SU-DHL-6 (cell line): ENCODE data around the gene NAA16.

Experiments
- EZH2phosphoT487 ChIP-seq: fragments of 200-600 bp; sonication (generic), shearing (Covaris generic); conservative IDR thresholded peaks from 2 replicates; pipeline ENCODE4 v1.6.1; 2018; ENCODE audit warnings: mild to moderate bottlenecking, antibody characterized with exemption, low read length, moderate library complexity, mixed read lengths
- TF ChIP-seq, protein P1 (sequence below): fragments of 200-600 bp; sonication (generic); IDR thresholded peaks from one replicate; pipeline ENCODE4 v1.5.1; 2017; ENCODE audit warnings: antibody characterized with exemption, mild to moderate bottlenecking, low read length, moderate library complexity; ENCODE audit not compliant: insufficient read depth, poor library complexity, severe bottlenecking

GRCh38 chr13:41302743-41303142 is 8.3 kb upstream of the NAA16 start:
- TF ChIP-seq, protein P1, sequence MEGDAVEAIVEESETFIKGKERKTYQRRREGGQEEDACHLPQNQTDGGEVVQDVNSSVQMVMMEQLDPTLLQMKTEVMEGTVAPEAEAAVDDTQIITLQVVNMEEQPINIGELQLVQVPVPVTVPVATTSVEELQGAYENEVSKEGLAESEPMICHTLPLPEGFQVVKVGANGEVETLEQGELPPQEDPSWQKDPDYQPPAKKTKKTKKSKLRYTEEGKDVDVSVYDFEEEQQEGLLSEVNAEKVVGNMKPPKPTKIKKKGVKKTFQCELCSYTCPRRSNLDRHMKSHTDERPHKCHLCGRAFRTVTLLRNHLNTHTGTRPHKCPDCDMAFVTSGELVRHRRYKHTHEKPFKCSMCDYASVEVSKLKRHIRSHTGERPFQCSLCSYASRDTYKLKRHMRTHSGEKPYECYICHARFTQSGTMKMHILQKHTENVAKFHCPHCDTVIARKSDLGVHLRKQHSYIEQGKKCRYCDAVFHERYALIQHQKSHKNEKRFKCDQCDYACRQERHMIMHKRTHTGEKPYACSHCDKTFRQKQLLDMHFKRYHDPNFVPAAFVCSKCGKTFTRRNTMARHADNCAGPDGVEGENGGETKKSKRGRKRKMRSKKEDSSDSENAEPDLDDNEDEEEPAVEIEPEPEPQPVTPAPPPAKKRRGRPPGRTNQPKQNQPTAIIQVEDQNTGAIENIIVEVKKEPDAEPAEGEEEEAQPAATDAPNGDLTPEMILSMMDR, result no peak
- TF ChIP-seq EZH2phosphoT487, result no peak
